Measurements from ENCODE around the gene TAF11. TPM values are rescaled to one million over a fixed set of nuclear protein-coding genes. Genes with fewer than 3 reads are reported as not detected.

TAF11 gene
- total RNA-seq (2022; extraction: Qiagen RNA extraction), result 17.8 to 21.5 TPM (median 20.1 TPM) in 5 replicates

DNA sequence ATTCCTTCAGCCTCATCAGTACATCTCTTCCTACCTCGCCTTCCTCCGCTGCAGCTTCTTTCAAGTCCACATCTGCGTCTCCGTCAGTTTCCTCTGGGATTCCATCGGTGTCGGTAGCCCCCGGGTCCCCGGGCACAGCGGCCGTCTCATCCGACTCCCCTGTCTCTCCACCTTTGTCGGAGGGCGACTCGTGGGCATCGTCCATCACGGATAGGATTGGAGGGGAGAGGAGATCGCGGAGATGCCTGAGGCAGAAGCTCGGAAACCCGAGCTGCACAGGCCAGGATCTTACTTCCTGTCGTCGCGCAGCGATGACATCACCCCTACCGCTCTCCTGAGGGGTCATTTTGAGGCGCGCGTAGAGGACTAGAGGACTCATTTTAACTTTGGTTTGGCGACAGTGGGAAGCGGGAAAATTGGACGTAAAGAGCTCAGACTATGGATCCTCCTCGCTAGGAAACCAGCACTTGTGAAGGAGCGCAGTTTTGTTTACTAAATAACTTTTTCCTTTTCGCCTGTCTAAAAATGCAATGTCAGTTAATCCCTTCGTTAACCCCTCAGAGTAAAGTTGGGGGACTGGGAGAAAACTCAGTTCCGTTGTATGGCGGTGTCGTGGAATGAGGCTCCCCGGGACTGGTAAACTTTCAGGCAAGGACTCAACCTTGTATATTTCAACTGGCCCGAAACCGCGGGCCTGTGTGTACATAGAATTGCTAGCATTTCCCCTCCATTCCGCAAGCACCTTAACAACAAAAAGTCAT lies at the start of gene TAF11:
TAF11 (minus strand) TSS at position 290 of the 761 bp plus-strand sequence; CDS start at position 205, 85 bp downstream.

GRCh38 chr6:34888874-34889555 lies 1.2 kb upstream of the TAF11 start, which contains the start of gene ANKS1A:
ANKS1A (plus strand) TSS chr6:34889255; CDS start chr6:34889403, 148 bp downstream.

Other genes starting within 250 kb of the TAF11 start
- 31.0 to 39.9 TPM (median 32.7 TPM) in 5 replicates for gene ILRUN, start 191.3 kb downstream of the TAF11 start, total RNA-seq (2022; extraction: Qiagen RNA extraction)
- 180 to 226 TPM (median 205 TPM) in 5 replicates for gene SNRPC, start 130.5 kb downstream of the TAF11 start, total RNA-seq (2022; extraction: Qiagen RNA extraction)
- 4.1 to 6.8 TPM (median 5.3 TPM) in 5 replicates for gene BLTP3A, start 96.0 kb downstream of the TAF11 start, total RNA-seq (2022; extraction: Qiagen RNA extraction)
- gene ANKS1A, start 1.2 kb upstream of the TAF11 start, total RNA-seq (2022; extraction: Qiagen RNA extraction), result 5.9 to 7.6 TPM (median 6.7 TPM) in 5 replicates

Data from A549 treated with Hydrocortisone at 1 μM for 4 hours (cell line).